Kidney capillary endothelial cell (primary cell): ENCODE results near the gene RHBDD2.

Source experiments
- DNase-seq: peaks from one replicate; pipeline ENCODE4 v3.0.0-alpha.2; 2018; ENCODE audit warnings: low spot score

Gene RHBDD2

GRCh38 chr7:75920431-75921161 lies 41.8 kb downstream of the RHBDD2 start:
- DNase-seq, result no peak

GRCh38 chr7:75921479-75921878 lies 42.6 kb downstream of the RHBDD2 start:
- no peak for DNase-seq

GRCh38 chr7:75922966-75923603 lies 44.3 kb downstream of the RHBDD2 start:
- DNase-seq, result no peak

GRCh38 chr7:75924256-75924655 lies 45.4 kb downstream of the RHBDD2 start:
- no peak for DNase-seq

GRCh38 chr7:75924889-75925288 lies 46.1 kb downstream of the RHBDD2 start:
- no peak for DNase-seq

GRCh38 chr7:75925717-75926435 lies 47.0 kb downstream of the RHBDD2 start:
- DNase-seq, result no peak

GRCh38 chr7:75928568-75928914 lies 49.7 kb downstream of the RHBDD2 start:
- no peak for DNase-seq

- no peak for DNase-seq
Observed at GRCh38 chr7:75931680-75932079, 52.8 kb downstream of the RHBDD2 start.

- DNase-seq, result peak; percentile 69
Observed at GRCh38 chr7:75937958-75938786, 59.3 kb downstream of the RHBDD2 start.
